ENCODE results near the gene TXN2.
"Not testable (repeated sequence)": the region's sequence is repeated elsewhere in the genome, so short reads cannot be mapped to it uniquely, and the experiment has no call there.

Gene TXN2

DNA sequence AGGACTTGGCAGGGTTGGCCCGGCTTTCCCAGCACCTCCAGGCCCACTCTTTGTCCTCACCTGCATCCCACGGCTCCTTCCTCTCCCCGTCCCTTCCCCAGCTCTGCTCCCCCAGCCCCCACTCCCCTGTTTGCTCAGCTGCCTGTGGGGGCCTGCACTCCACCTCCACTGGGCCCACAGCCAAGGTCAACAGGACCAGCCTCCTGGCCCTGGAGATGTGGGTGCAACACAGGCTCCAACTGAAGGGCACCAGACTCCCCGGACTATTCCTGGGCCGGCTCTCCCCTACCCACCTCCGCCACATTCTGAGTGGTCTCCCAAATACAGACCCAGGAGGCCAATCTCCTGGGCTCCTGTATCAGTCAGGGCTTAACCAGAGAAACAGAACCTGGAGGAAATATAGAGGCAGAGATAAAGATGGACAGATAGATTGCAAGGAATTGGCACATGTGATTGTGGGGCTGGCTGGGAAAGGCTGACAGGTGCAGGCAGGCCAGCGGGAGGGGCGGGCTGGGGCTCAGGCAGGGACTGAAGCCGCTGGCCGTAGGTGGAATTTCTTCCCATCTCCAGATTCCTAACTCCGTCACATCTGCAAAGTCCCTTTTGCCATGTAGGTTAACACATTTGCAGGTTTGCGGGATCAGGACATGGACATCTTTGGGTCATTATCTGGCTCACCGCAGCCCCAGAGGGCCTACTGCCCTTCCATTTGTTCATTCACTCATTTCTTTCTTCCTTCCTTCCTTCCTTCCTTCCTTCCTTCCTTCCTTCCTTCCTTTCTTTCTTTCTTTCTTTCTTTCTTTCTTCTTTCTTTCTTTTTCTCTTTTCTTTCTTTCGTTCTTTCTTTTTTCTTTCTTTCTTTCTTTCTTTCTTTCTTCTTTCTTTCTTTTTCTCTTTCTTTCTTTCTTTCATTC lies 47.9 kb downstream of the TXN2 start:
- TF ChIP-seq, protein P1, sequence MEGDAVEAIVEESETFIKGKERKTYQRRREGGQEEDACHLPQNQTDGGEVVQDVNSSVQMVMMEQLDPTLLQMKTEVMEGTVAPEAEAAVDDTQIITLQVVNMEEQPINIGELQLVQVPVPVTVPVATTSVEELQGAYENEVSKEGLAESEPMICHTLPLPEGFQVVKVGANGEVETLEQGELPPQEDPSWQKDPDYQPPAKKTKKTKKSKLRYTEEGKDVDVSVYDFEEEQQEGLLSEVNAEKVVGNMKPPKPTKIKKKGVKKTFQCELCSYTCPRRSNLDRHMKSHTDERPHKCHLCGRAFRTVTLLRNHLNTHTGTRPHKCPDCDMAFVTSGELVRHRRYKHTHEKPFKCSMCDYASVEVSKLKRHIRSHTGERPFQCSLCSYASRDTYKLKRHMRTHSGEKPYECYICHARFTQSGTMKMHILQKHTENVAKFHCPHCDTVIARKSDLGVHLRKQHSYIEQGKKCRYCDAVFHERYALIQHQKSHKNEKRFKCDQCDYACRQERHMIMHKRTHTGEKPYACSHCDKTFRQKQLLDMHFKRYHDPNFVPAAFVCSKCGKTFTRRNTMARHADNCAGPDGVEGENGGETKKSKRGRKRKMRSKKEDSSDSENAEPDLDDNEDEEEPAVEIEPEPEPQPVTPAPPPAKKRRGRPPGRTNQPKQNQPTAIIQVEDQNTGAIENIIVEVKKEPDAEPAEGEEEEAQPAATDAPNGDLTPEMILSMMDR (IDR thresholded peaks at IDR 0.05) = no peak
- Histone ChIP-seq H3K27ac (no peak overlapping the region), H3K9me3 (no peaks in the 10 kb centered on the region), H3K4me3 (no peak overlapping the region), H3K27me3 (no peaks in the 10 kb centered on the region), H3K4me1 (peaks cover 0 to 12% (median 0%) of the 10 kb centered on the region in 4 donors), H3K36me3 (no peaks in the 10 kb centered on the region)
- DNase-seq = no peak
- intact Hi-C loops (cut with DNase I; ENCODE audit: low total_unique reads) = no loop called here

DNA sequence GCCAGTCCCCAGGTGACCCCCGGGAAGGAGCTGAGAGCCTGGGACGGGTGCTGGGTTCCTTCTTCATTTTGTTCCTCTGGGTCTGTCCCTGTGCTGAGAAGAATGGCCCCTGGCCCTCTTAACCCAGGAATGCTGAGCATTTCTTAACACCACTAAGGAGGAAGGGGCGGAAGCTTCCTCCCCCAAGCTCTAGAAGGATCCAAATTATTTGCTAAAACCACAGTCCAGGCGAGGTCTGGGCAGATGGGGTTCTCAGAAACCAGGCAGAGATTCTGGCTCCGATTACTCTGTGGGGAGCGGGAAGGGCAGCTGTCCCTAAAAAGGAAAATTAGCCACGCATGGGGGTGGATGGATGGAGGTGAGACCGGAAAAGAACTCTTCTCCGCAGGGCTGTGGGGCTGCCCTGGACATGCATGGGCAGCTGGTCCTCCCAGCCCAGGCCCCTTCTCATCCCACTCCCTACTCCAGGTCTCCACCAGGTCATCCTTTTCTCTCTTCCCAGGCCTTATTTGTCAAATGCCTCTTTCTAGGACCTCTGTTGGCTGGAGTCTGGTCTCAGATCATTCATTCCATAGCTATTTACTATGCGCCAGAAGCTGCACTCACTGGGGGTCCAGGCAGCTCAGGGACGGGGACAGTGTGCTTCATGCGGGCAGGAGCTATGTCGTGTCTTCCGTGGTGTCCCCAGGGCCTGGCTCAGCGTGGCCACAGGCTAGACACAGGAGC lies 48.7 kb downstream of the TXN2 start:
- TF ChIP-seq, protein P1 (IDR thresholded peaks at IDR 0.05) = no peak
- H3K27ac ChIP-seq = no peak overlapping the region
- no peaks in the 10 kb centered on the region for H3K27me3 ChIP-seq
- H3K4me3 ChIP-seq = no peak overlapping the region
- DNase-seq = no peak
- H3K36me3 ChIP-seq = no peaks in the 10 kb centered on the region
- H3K4me1 ChIP-seq = peaks cover 0 to 12% (median 0%) of the 10 kb centered on the region in 4 donors
- intact Hi-C loops (cut with DNase I; ENCODE audit: low total_unique reads) = no loop called here
- no peaks in the 10 kb centered on the region for H3K9me3 ChIP-seq

DNA sequence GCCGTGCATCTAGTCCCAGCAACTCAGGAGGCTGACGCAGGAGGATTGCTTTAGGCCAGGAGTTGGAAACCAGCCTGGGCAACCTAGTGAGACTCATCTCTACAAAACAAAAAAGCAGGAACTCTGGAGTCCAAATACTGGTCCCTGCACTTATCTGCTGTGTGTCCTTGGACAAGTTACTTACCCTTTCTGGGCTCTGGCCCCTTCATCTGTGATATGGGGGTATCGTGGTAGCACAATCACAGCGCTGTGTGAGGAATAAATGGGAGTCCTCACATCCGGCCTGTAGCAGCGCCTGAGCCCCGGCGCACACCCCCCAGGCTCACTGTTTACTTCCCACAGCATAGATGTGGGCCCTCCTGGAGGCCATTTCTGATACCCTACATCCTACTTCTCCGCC lies 49.5 kb downstream of the TXN2 start:
- peaks cover 0 to 12% (median 0%) of the 10 kb centered on the region in 4 donors for H3K4me1 ChIP-seq
- H3K4me3 ChIP-seq = no peak overlapping the region
- no peaks in the 10 kb centered on the region for H3K9me3 ChIP-seq
- TF ChIP-seq, protein P1 (IDR thresholded peaks at IDR 0.05) = no peak
- H3K27ac ChIP-seq = no peak overlapping the region
- DNase-seq = no peak
- intact Hi-C loops (cut with DNase I; ENCODE audit: low total_unique reads) = no loop called here
- H3K36me3 ChIP-seq = no peaks in the 10 kb centered on the region
- no peaks in the 10 kb centered on the region for H3K27me3 ChIP-seq

DNA sequence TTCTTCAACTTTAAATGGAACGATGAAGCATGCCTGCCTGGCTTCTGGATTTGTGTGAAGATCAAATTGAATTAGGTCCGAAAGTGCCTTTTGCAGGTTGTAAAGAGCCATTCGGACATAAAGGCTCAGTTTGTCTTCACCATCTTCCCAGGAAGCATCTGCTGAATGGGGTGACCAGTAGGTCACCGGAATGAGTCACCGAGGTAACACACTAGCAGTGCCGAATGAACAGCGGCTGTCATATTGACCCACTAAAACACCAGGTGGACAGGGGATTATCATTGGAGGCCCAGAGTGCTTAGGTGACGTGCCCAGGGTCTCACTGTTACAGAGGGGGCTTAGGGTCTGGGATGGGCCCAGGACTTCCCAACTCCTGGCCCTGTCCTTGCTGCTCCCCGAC lies 50.6 kb downstream of the TXN2 start:
- no peak for DNase-seq
- Histone ChIP-seq H3K36me3 (no peaks in the 10 kb centered on the region), H3K4me1 (peaks cover 0 to 12% (median 0%) of the 10 kb centered on the region in 4 donors), H3K27me3 (no peaks in the 10 kb centered on the region), H3K9me3 (no peaks in the 10 kb centered on the region), H3K27ac (no peak overlapping the region), H3K4me3 (no peak overlapping the region)
- intact Hi-C loops (cut with DNase I; ENCODE audit: low total_unique reads) = no loop called here
- TF ChIP-seq, protein P1 (IDR thresholded peaks at IDR 0.05) = no peak

DNA sequence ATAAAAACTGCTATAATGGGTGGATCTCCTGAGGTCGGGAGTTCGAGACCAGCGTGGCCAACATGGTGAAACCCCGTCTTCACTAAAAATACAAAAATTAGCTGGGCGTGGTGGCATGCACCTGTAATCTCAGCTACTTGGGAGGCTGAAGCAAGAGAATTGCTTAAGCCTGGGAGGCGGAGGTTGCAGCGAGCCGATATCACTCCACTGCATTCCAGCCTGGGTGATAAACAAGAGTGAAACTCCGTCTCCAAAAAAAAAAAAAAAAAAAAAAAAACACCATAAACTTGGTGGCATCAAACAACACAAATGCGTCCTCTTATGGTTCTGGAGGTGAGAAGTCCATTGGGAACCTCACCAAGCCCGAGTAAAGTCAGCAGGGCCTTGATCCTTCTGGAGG lies 53.5 kb downstream of the TXN2 start:
- H3K27me3 ChIP-seq; H3K4me3 ChIP-seq; DNase-seq; intact Hi-C loops (cut with DNase I; ENCODE audit: low total_unique reads); H3K27ac ChIP-seq; H3K4me1 ChIP-seq; H3K36me3 ChIP-seq; H3K9me3 ChIP-seq: not testable (repeated sequence)

DNA sequence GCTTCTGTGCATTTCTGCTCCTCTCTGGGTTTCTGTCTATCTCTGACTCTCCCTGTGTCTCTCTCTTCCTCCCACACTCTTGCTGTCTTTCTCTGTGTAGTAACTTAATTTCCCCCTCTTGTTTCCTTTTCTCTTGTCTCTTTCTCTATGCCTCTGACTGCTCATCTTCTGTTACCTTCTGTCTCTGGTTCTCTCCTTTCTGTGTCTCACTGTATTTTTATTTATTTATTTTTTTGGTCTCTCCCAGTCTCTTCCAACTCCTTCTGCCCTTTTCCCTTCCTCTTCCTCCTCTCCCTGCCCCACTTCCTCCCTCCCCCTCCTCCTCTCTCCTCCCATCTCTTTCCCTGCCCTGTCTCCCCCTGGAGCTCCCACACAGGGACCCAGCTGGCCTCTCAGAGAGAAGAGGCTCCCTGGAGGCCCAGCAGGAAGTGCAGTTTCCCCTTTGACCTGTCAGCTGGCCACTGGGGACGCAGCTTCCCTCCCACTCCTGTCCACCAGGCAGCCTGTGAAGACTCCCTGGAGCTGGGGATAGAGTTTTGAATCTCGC lies 55.4 kb downstream of the TXN2 start:
- Histone ChIP-seq H3K27ac (no peak overlapping the region), H3K4me1 (no peaks in the 10 kb centered on the region), H3K27me3 (no peaks in the 10 kb centered on the region), H3K36me3 (no peaks in the 10 kb centered on the region), H3K4me3 (no peak overlapping the region), H3K9me3 (no peaks in the 10 kb centered on the region)
- intact Hi-C loops (cut with DNase I; ENCODE audit: low total_unique reads) = no loop called here
- peak in 1 of 2 donors; percentile 28 for DNase-seq
- TF ChIP-seq, protein P1 (IDR thresholded peaks at IDR 0.05) = no peak

Measured in tibial artery (tissue), 4 donors.